H1 (cell line): ENCODE measurements around the gene RAB31. TPM values are rescaled to one million over a fixed set of nuclear protein-coding genes. Genes with fewer than 3 reads are reported as not detected.

Experiments
- CTCF ChIA-PET: fragments of 300-600 bp; sonication (Branson Sonifier 250); formaldehyde crosslinking; loops from one replicate; lab custom pipeline; 2021; ENCODE audit not compliant: partially characterized antibody; lab: Charles Lee
- POLR2A ChIA-PET: fragments of 300-600 bp; sonication (Branson Sonifier 250); formaldehyde crosslinking; loops from one replicate; lab custom pipeline; 2021; ENCODE audit warnings: inconsistent platforms; ENCODE audit not compliant: partially characterized antibody; lab: Charles Lee
- DNase-seq, 2 experiments: peaks; one replicate each; pipeline versions ENCODE4 v3.0.0 to v3.0.0-alpha.2; 2010 to 2022; ENCODE audit warnings: low spot score in 2 of 2, low read depth in 1 of 2, mixed read lengths in 1 of 2
- FAIRE-seq: peaks from 2 replicates; lab custom pipeline; 2011; peaks lifted over from hg19 to GRCh38; lab: Jason Lieb, UNC
- H2AFZ ChIP-seq: 2 replicates; pipeline ENCODE4 v1.8.1; 2012; ENCODE audit warnings: low read length, inconsistent platforms
- H2AK5ac ChIP-seq: 2 replicates; pipeline ENCODE4 v1.6.1; 2013; ENCODE audit warnings: low read depth, low read length
- H2BK120ac ChIP-seq: replicated peaks from 2 replicates; pipeline ENCODE3; 2013; ENCODE audit warnings: low read depth, low read length, inconsistent platforms
- H2BK12ac ChIP-seq: 2 replicates; pipeline ENCODE4 v1.6.1; 2013; ENCODE audit warnings: low read depth, low read length
- H2BK15ac ChIP-seq: 2 replicates; pipeline ENCODE4 v1.6.1; 2013; ENCODE audit warnings: low read length
- H2BK20ac ChIP-seq: 2 replicates; pipeline ENCODE4 v1.6.1; 2013; ENCODE audit warnings: low read length
- H2BK5ac ChIP-seq: 2 replicates; pipeline ENCODE4 v1.6.1; 2013; ENCODE audit warnings: low read depth, low read length
- H3K14ac ChIP-seq: 2 replicates; pipeline ENCODE4 v1.6.1; 2013; ENCODE audit warnings: inconsistent platforms; ENCODE audit not compliant: insufficient read length
- H3K18ac ChIP-seq: 2 replicates; pipeline ENCODE4 v1.6.1; 2013; ENCODE audit warnings: low read length; ENCODE audit errors: extremely low read depth
- H3K23ac ChIP-seq: 2 replicates; pipeline ENCODE4 v1.6.1; 2013; ENCODE audit warnings: inconsistent platforms; ENCODE audit not compliant: insufficient read length
- H3K23me2 ChIP-seq: 2 replicates; pipeline ENCODE4 v1.6.1; 2013; ENCODE audit warnings: low read depth, low read length
- H3K27ac ChIP-seq: 2 replicates; pipeline ENCODE4 v1.6.1; 2011; ENCODE audit warnings: low read depth, low read length, inconsistent platforms
- H3K27me3 ChIP-seq, 4 experiments: replicated peaks in 1 of 4; 1 replicate in 1 of 4; 2 replicates in 3 of 4; pipeline versions ENCODE4 v1.6.1 to v1.8.1; 2011 to 2013; ENCODE audit warnings: low read length in 3 of 4, mild to moderate bottlenecking in 3 of 4, inconsistent platforms in 2 of 4, mixed read lengths in 2 of 4, moderate library complexity in 1 of 4; ENCODE audit not compliant: control insufficient read depth in 3 of 4, insufficient read depth in 3 of 4; ENCODE audit errors: extremely low read depth in 1 of 4
- H3K36me3 ChIP-seq, 4 experiments: 2 replicates each; pipeline versions ENCODE4 v1.6.1 to v1.8.1; 2011 to 2013; ENCODE audit warnings: mild to moderate bottlenecking in 4 of 4, low read length in 3 of 4, moderate library complexity in 2 of 4, control low read depth in 1 of 4, inconsistent platforms in 1 of 4; ENCODE audit not compliant: insufficient read depth in 4 of 4, control insufficient read depth in 2 of 4
- H3K4ac ChIP-seq: replicated peaks from 2 replicates; pipeline ENCODE3; 2013; ENCODE audit warnings: low read length, low read depth, mixed read lengths, inconsistent platforms; ENCODE audit not compliant: insufficient read length
- H3K4me1 ChIP-seq, 4 experiments: replicated peaks in 1 of 4; 1 replicate in 1 of 4; 2 replicates in 3 of 4; pipeline versions ENCODE4 v1.6.1 to v1.8.1; 2011 to 2013; ENCODE audit warnings: low read length in 3 of 4, inconsistent platforms in 2 of 4, mixed read lengths in 1 of 4; ENCODE audit not compliant: insufficient read depth in 4 of 4, control insufficient read depth in 3 of 4
- H3K4me2 ChIP-seq, 2 experiments: 2 replicates each; pipeline versions ENCODE4 v1.6.1 to v1.8.1; 2011 to 2013; ENCODE audit warnings: low read depth in 2 of 2, low read length in 2 of 2, control low read depth in 1 of 2, inconsistent platforms in 1 of 2, mild to moderate bottlenecking in 1 of 2; ENCODE audit not compliant: insufficient read depth in 1 of 2
- H3K4me3 ChIP-seq, 4 experiments: fragments of 200-600, 300-600 bp in 1 of 4; sonication (generic), shearing (Covaris generic), sonication (Bioruptor Twin) in 1 of 4; 2 replicates each; pipeline versions ENCODE4 v1.5.1 to v1.8.1; 2011 to 2016; ENCODE audit warnings: low read length in 4 of 4, low read depth in 3 of 4, control low read depth in 2 of 4, inconsistent platforms in 2 of 4, mild to moderate bottlenecking in 2 of 4, mixed read lengths in 1 of 4, moderate library complexity in 1 of 4; ENCODE audit not compliant: insufficient read depth in 2 of 4; ENCODE audit errors: extremely low read depth in 1 of 4
- H3K56ac ChIP-seq: replicated peaks from 2 replicates; pipeline ENCODE3; 2013; ENCODE audit warnings: low read depth, mild to moderate bottlenecking, mixed read lengths, low read length, inconsistent platforms; ENCODE audit not compliant: insufficient read length
- H3K79me1 ChIP-seq: 2 replicates; pipeline ENCODE4 v1.6.1; 2013; ENCODE audit warnings: low read depth, low read length, control low read depth
- H3K79me2 ChIP-seq, 2 experiments: 2 replicates each; pipeline versions ENCODE4 v1.6.1 to v1.8.1; 2012 to 2013; ENCODE audit warnings: low read length in 2 of 2, mild to moderate bottlenecking in 2 of 2, inconsistent platforms in 1 of 2; ENCODE audit not compliant: insufficient read depth in 2 of 2, control insufficient read depth in 1 of 2
- H3K9ac ChIP-seq, 4 experiments: replicated peaks in 1 of 4; 1 replicate in 1 of 4; 2 replicates in 3 of 4; pipeline versions ENCODE4 v1.6.1 to v1.8.1; 2011 to 2013; ENCODE audit warnings: low read depth in 3 of 4, low read length in 3 of 4, control low read depth in 2 of 4, mild to moderate bottlenecking in 2 of 4, moderate library complexity in 2 of 4, inconsistent platforms in 1 of 4; ENCODE audit errors: extremely low read depth in 1 of 4
- H3K9me3 ChIP-seq, 2 experiments: 2 replicates each; pipeline versions ENCODE4 v1.6.1 to v1.8.1; 2012 to 2013; ENCODE audit warnings: mild to moderate bottlenecking in 2 of 2, moderate library complexity in 2 of 2, control low read depth in 1 of 2, inconsistent platforms in 1 of 2, low read depth in 1 of 2, low read length in 1 of 2, mixed read lengths in 1 of 2; ENCODE audit not compliant: insufficient read depth in 2 of 2
- H4K20me1 ChIP-seq, 2 experiments: replicated peaks in 1 of 2; 2 replicates each; pipeline versions ENCODE3 to v1.8.1; 2011 to 2013; ENCODE audit warnings: inconsistent platforms in 2 of 2, low read length in 2 of 2, mild to moderate bottlenecking in 1 of 2; ENCODE audit not compliant: insufficient read depth in 2 of 2, control insufficient read depth in 1 of 2
- H4K5ac ChIP-seq: 2 replicates; pipeline ENCODE4 v1.6.1; 2013; ENCODE audit warnings: low read length, low read depth, mixed read lengths, inconsistent platforms; ENCODE audit not compliant: insufficient read length
- H4K8ac ChIP-seq: 2 replicates; pipeline ENCODE4 v1.8.0; 2013; ENCODE audit warnings: mild to moderate bottlenecking, moderate library complexity, low read length, inconsistent platforms; ENCODE audit not compliant: insufficient read depth; ENCODE audit errors: extremely low read depth
- H4K91ac ChIP-seq: replicated peaks from 2 replicates; pipeline ENCODE3; 2013; ENCODE audit warnings: low read length, mixed read lengths, inconsistent platforms; ENCODE audit not compliant: insufficient read length
- BCL11A ChIP-seq, 2 experiments: IDR thresholded peaks; one replicate each; pipeline ENCODE4 v1.6.1; 2011; ENCODE audit warnings: low read depth in 2 of 2, low read length in 2 of 2, mild to moderate bottlenecking in 2 of 2
- BRCA1 ChIP-seq: IDR thresholded peaks from 2 replicates; pipeline ENCODE4 v1.6.1; 2012; ENCODE audit warnings: low read depth, low read length, improper control_type of control experiment
- CBX5 ChIP-seq: fragments of 300-800, 300-1000 bp; sonication (generic); IDR thresholded peaks from 2 replicates; pipeline ENCODE4 v1.7.1; 2016; ENCODE audit warnings: antibody characterized with exemption, low read length, low read depth
- CTBP2 ChIP-seq: IDR thresholded peaks from 2 replicates; pipeline ENCODE4 v1.7.0; 2011; ENCODE audit warnings: borderline replicate concordance, mild to moderate bottlenecking, moderate library complexity, mixed read lengths, low read length; ENCODE audit not compliant: insufficient read depth, insufficient read length
- GABPA ChIP-seq: IDR thresholded peaks from 2 replicates; pipeline ENCODE4 v1.6.1; 2011; ENCODE audit warnings: mild to moderate bottlenecking, low read length, moderate library complexity, borderline replicate concordance; ENCODE audit not compliant: insufficient read depth
- NRF1 ChIP-seq: IDR thresholded peaks from 2 replicates; pipeline ENCODE4 v1.6.1; 2011; ENCODE audit warnings: mild to moderate bottlenecking, low read depth, low read length, improper control_type of control experiment
- POLR2A ChIP-seq, 2 experiments: IDR thresholded peaks; 1 replicate in 1 of 2; 2 replicates in 1 of 2; pipeline ENCODE4 v1.6.1; 2011; ENCODE audit warnings: low read depth in 2 of 2, low read length in 2 of 2, mild to moderate bottlenecking in 2 of 2; ENCODE audit errors: control extremely low read depth in 1 of 2
- RAD21 ChIP-seq, 2 experiments: IDR thresholded peaks in 1 of 2; conservative IDR thresholded peaks in 1 of 2; 2 replicates each; pipeline ENCODE4 v1.6.1; 2011; ENCODE audit warnings: low read depth in 2 of 2, low read length in 2 of 2, improper control_type of control experiment in 1 of 2, inconsistent platforms in 1 of 2, mild to moderate bottlenecking in 1 of 2, moderate library complexity in 1 of 2
- SIN3A ChIP-seq, 2 experiments: IDR thresholded peaks in 1 of 2; conservative IDR thresholded peaks in 1 of 2; 2 replicates each; pipeline ENCODE4 v1.6.1; 2011 to 2012; ENCODE audit warnings: low read length in 2 of 2, improper control_type of control experiment in 1 of 2, low read depth in 1 of 2, mild to moderate bottlenecking in 1 of 2
- SRF ChIP-seq: IDR thresholded peaks from 2 replicates; pipeline ENCODE4 v1.6.1; 2011; ENCODE audit warnings: mild to moderate bottlenecking, low read depth, low read length, moderate library complexity
- YY1 ChIP-seq: IDR thresholded peaks from 2 replicates; pipeline ENCODE4 v1.6.1; 2011; ENCODE audit warnings: low read depth, mild to moderate bottlenecking, low read length
- polyA plus RNA-seq, 7 experiments: library from polyadenylated mRNA; depleted of rRNA in 3 of 7; stranded (reverse) in 5 of 7; unstranded in 2 of 7; fragments of >200 nt in 5 of 7; fragments of 200-250 nt in 2 of 7; gene quantifications; 1 replicate in 5 of 7; 2 replicates in 1 of 7; 4 replicates in 1 of 7; pipeline versions ENCODE4 v1.2.1 to v1.2.3, GENCODE V29; 2011 to 2013; ENCODE audit warnings: missing spikeins in 2 of 7, mixed read lengths in 2 of 7
- total RNA-seq: library from RNA; stranded (reverse); fragmentation: NEBNext Ultra II Directional; extraction: Animal tissue kit (Norgen Biotek cat#: 25700); gene quantifications from 2 replicates; pipeline ENCODE4 v1.2.1, GENCODE V29; 2021
- TF ChIP-seq, protein P1 (sequence below): IDR thresholded peaks from 2 replicates; pipeline ENCODE4 v1.6.1; 2012; ENCODE audit warnings: low read length, inconsistent platforms

Gene RAB31
- total and polyA plus RNA-seq, 2 of the 8 experiments (the other 6 are each of a cell fraction or from before 2014, with no cell fraction given) = 15.2 to 40.9 TPM

DNA sequence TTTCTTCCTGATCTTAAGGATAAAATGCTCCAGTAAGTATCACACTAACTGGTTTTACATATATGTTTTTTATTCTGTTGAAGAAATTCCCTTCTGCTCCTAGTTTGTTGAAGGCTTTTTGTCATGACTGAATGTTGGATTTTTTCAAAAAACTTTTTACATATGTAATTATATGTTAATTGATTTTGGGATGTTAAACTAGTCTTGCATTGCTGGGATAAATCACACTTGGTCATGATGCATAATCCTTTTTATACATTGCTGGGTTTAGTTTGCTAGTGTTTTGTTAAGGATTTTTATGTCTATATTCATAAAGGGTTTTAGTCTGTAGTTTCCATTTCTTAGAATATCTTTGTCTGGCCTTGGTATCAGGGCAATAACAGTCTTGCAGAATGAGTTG is 112.0 kb downstream of the RAB31 start:
- Histone ChIP-seq H3K4me1 (no peaks in the 10 kb centered on the region), H2BK12ac (no peak overlapping the region), H3K9me3 (no peaks in the 10 kb centered on the region), H3K9ac (no peak overlapping the region), H3K27ac (no peak overlapping the region), H3K4me3 (no peak overlapping the region), H3K18ac (no peak overlapping the region), H3K4me2 (no peak overlapping the region), H4K20me1 (peaks cover 0 to 4% of the 10 kb centered on the region in 2 experiments), H2AK5ac (no peak overlapping the region), H2BK20ac (no peak overlapping the region), H2BK120ac (no peak overlapping the region), H4K5ac (no peak overlapping the region), H3K36me3 (peaks cover 0 to 3% (median 0%) of the 10 kb centered on the region in 4 experiments; a peak in 2 of 8 replicates), H4K8ac (no peak overlapping the region), H2BK15ac (no peak overlapping the region), H3K79me2 (no peaks in the 10 kb centered on the region), H3K4ac (no peak overlapping the region), H2AFZ (no peak overlapping the region), H3K23ac (no peak overlapping the region), H3K79me1 (no peaks in the 10 kb centered on the region), H3K14ac (no peak overlapping the region), H3K56ac (no peak overlapping the region), H3K23me2 (peaks cover 4% of the 10 kb centered on the region; the same call in 1 of the 2 replicates), H3K27me3 (no peaks in the 10 kb centered on the region), H4K91ac (no peak overlapping the region), H2BK5ac (no peak overlapping the region)
- POLR2A ChIA-PET = no interaction called here
- FAIRE-seq = no peak
- no peak for DNase-seq
- CTCF ChIA-PET = no interaction called here
- TF ChIP-seq BRCA1 = no peak
- no peak for TF ChIP-seq BCL11A (IDR thresholded peaks at IDR 0.05; ENCODE audit: low read depth in 2 of 2, low read length in 2 of 2)
- no peak for TF ChIP-seq GABPA
- TF ChIP-seq SRF = no peak
- TF ChIP-seq YY1 = no peak
- no peak for TF ChIP-seq RAD21 (IDR thresholded peaks at IDR 0.05 in 1 of 2, conservative IDR thresholded peaks at IDR 0.05 in 1 of 2; ENCODE audit: low read depth in 2 of 2, low read length in 2 of 2)
- TF ChIP-seq, protein P1, sequence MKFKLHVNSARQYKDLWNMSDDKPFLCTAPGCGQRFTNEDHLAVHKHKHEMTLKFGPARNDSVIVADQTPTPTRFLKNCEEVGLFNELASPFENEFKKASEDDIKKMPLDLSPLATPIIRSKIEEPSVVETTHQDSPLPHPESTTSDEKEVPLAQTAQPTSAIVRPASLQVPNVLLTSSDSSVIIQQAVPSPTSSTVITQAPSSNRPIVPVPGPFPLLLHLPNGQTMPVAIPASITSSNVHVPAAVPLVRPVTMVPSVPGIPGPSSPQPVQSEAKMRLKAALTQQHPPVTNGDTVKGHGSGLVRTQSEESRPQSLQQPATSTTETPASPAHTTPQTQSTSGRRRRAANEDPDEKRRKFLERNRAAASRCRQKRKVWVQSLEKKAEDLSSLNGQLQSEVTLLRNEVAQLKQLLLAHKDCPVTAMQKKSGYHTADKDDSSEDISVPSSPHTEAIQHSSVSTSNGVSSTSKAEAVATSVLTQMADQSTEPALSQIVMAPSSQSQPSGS = no peak
- TF ChIP-seq CBX5 = no peak
- TF ChIP-seq SIN3A (conservative IDR thresholded peaks at IDR 0.05 in 1 of 2, IDR thresholded peaks at IDR 0.05 in 1 of 2; ENCODE audit: low read depth in 1 of 2, low read length in 2 of 2) = no peak
- TF ChIP-seq POLR2A (IDR thresholded peaks at IDR 0.05; ENCODE audit: control extremely low read depth in 1 of 2, low read depth in 2 of 2, low read length in 2 of 2) = no peak
- TF ChIP-seq NRF1 = no peak
- TF ChIP-seq CTBP2 = no peak
